HUES64 (cell line): Measurements from ENCODE around the gene CCDC78.

ENCODE experiments used
- H3K27ac ChIP-seq: 2 replicates; pipeline ENCODE4 v1.7.0; 2013; ENCODE audit warnings: low read depth, low read length, inconsistent platforms
- H3K27me3 ChIP-seq: 2 replicates; pipeline ENCODE4 v1.6.1; 2013; ENCODE audit warnings: mild to moderate bottlenecking, low read length; ENCODE audit not compliant: insufficient read depth
- H3K36me3 ChIP-seq: 2 replicates; pipeline ENCODE4 v1.6.1; 2013; ENCODE audit warnings: mild to moderate bottlenecking, low read length; ENCODE audit not compliant: insufficient read depth
- H3K4me1 ChIP-seq: 2 replicates; pipeline ENCODE4 v1.6.1; 2013; ENCODE audit warnings: mild to moderate bottlenecking, low read length, moderate library complexity; ENCODE audit not compliant: insufficient read depth
- H3K4me3 ChIP-seq: 2 replicates; pipeline ENCODE4 v1.5.1; 2013; ENCODE audit warnings: mild to moderate bottlenecking, low read length, moderate library complexity
- H3K9ac ChIP-seq: 2 replicates; pipeline ENCODE4 v1.6.1; 2013; ENCODE audit warnings: mild to moderate bottlenecking, low read depth, low read length
- H3K9me3 ChIP-seq: 2 replicates; pipeline ENCODE4 v1.6.1; 2013; ENCODE audit warnings: low read depth, low read length; ENCODE audit not compliant: insufficient read depth
- WGBS: fragments of 150-250, 120-280 bp; methylation state at CpG from one replicate; pipeline ENCODE4 v1.1.7; 2013; ENCODE audit warnings: missing lambda C conversion rate; 5-methylcytosine and 5-hydroxymethylcytosine counted together

The CCDC78 gene

GRCh38 chr16:683396-684070 lies 42.7 kb downstream of the CCDC78 start:
- Histone ChIP-seq H3K27me3 (no peaks in the 10 kb centered on the region), H3K4me1 (peaks cover 10% of the 10 kb centered on the region; the same call in 1 of the 2 replicates), H3K9me3 (no peaks in the 10 kb centered on the region), H3K4me3 (peak overlapping the region; percentile 83), H3K36me3 (peaks cover 40% of the 10 kb centered on the region), H3K27ac (peak overlapping the region; percentile 63; the same call in 1 of the 2 replicates), H3K9ac (peak overlapping the region; percentile 85)
- WGBS, result 13% methylated on average over 57 of the region's 57 CpGs

- no peak overlapping the region for H3K9ac ChIP-seq
- 93% methylated on average over 36 of the region's 36 CpGs for WGBS
- H3K36me3 ChIP-seq, result peaks cover 40% of the 10 kb centered on the region
- peak overlapping the region; percentile 83 for H3K4me3 ChIP-seq
- H3K27ac ChIP-seq, result no peak overlapping the region
- no peaks in the 10 kb centered on the region for H3K9me3 ChIP-seq
- H3K4me1 ChIP-seq, result peaks cover 10% of the 10 kb centered on the region; the same call in 1 of the 2 replicates
- H3K27me3 ChIP-seq, result no peaks in the 10 kb centered on the region
These were observed 43.5 kb downstream of the CCDC78 start for GRCh38 chr16:682493-683395.

DNA sequence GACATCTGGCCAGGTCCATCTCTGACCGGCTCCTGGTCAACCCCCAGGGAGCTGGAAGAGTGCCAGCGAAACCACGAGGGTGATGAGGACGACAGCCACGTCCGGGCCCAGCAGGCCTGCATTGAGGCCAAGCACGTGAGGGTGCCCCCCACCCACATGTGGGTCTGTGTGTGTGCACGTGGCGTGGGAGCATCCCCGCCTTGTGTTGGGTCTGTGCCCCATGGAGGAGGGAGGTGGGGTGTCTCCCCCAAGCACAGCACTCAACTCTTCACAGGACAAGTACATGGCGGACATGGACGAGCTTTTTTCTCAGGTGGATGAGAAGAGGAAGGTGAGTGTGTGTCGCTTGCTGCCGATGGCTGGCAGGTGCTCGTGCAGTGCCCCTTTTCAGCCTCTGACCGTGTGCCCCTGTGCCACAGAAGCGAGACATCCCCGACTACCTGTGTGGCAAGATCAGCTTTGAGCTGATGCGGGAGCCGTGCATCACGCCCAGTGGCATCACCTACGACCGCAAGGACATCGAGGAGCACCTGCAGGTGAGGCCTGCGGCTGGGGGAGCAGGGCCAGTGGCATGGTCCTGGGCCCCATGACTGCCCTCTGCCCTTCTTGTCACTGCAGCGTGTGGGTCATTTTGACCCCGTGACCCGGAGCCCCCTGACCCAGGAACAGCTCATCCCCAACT lies 44.4 kb downstream of the CCDC78 start:
- Histone ChIP-seq H3K27ac (no peak overlapping the region), H3K4me1 (peaks cover 10% of the 10 kb centered on the region; the same call in 1 of the 2 replicates), H3K9me3 (no peaks in the 10 kb centered on the region), H3K36me3 (peaks cover 34% of the 10 kb centered on the region), H3K4me3 (peak overlapping the region; percentile 91), H3K27me3 (no peaks in the 10 kb centered on the region), H3K9ac (no peak overlapping the region)
- WGBS, result 93% methylated on average over 28 of the region's 28 CpGs

DNA sequence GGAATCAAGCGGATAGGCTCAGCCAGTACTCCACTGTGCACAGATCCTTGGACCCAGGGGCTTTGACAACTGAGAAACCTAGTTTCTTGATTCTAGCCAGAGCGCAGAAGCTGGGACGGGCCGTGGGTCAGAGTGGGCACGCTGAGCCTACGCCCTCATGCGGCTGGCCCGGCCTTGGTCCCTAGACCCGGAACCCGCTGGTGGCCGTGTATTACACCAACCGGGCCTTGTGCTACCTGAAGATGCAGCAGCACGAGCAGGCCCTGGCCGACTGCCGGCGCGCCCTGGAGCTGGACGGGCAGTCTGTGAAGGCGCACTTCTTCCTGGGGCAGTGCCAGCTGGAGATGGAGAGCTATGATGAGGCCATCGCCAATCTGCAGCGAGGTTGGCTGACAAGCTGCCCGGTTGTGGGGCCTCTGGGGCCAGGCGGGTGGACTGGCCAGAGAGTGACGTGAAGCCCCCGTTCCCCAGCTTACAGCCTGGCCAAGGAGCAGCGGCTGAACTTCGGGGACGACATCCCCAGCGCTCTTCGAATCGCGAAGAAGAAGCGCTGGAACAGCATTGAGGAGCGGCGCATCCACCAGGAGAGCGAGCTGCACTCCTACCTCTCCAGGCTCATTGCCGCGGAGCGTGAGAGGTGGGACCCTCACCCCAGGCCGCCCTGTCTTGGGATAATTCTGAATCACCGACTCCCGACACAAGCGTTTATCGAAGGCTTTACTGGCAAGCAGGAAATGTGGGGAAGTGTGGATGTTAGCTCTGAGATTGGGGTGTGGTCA lies 45.1 kb downstream of the CCDC78 start:
- H3K4me1 ChIP-seq, result peaks cover 10% of the 10 kb centered on the region; the same call in 1 of the 2 replicates
- H3K9ac ChIP-seq, result peak overlapping the region; percentile 89
- no peak overlapping the region; the same call in 1 of the 2 replicates for H3K27ac ChIP-seq
- peak overlapping the region; percentile 91 for H3K4me3 ChIP-seq
- 60% methylated on average over 44 of the region's 44 CpGs for WGBS
- peaks cover 27% of the 10 kb centered on the region for H3K36me3 ChIP-seq
- H3K9me3 ChIP-seq, result no peaks in the 10 kb centered on the region
- H3K27me3 ChIP-seq, result no peaks in the 10 kb centered on the region

- peak overlapping the region; percentile 72; the same call in 1 of the 2 replicates for H3K27ac ChIP-seq
These were observed 45.7 kb downstream of the CCDC78 start for GRCh38 chr16:680625-680945.

DNA sequence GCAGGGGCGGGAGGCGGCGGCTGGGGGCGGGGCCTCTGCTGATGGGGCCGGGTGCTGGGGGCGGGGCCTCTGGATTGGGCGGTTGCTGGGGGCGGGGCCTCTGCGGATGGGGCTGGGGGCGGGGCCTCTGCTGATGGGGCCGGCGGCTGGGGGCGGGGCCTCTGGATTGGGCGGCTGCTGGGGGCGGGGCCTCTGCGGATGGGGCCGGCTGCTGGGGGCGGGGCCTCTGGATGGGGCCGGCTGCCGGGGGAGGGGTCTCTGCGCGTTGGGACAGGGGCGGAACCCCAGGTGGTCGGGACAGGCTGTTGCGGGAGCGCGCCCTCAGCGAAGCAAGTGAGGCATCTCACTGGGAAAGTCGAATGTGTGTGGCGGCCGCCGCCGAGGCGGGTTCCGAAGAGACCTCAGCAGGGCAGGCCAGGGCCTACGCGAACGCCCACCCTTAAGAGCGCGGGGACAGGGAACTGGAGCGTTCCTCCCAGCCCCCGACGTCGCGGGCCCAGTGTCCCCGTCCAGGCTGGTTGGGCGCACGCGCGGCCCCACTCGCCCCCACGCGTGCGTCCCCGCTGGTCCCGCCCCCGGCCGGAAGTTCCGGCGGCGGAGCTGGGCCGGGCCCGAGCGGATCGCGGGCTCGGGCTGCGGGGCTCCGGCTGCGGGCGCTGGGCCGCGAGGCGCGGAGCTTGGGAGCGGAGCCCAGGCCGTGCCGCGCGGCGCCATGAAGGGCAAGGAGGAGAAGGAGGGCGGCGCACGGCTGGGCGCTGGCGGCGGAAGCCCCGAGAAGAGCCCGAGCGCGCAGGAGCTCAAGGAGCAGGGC lies 46.2 kb downstream of the CCDC78 start, which contains the start of gene STUB1:
STUB1 (plus strand) TSS at position 597 of the 811 bp plus-strand sequence; CDS start at position 713, 116 bp downstream.
- Histone ChIP-seq H3K4me3 (peak within 1 kb of the TSS; percentile 91), H3K27me3 (peaks cover 4% of the 10 kb centered on the region; the same call in 1 of the 2 replicates), H3K9me3 (no peaks in the 10 kb centered on the region), H3K27ac (peak within 1 kb of the TSS; percentile 72; the same call in 1 of the 2 replicates), H3K36me3 (peaks cover 21% of the 10 kb centered on the region), H3K4me1 (peaks cover 10% of the 10 kb centered on the region; the same call in 1 of the 2 replicates), H3K9ac (peak within 1 kb of the TSS; percentile 89)
- WGBS, result under 1% methylated on average over 85 of the region's 91 CpGs

More at GRCh38 chr16:680625-680945, 45.7 kb downstream of the CCDC78 start:
- H3K36me3 ChIP-seq, result peaks cover 24% of the 10 kb centered on the region
- peak overlapping the region; percentile 89 for H3K9ac ChIP-seq
- H3K4me3 ChIP-seq, result peak overlapping the region; percentile 91
- no peaks in the 10 kb centered on the region for H3K27me3 ChIP-seq
- H3K4me1 ChIP-seq, result peaks cover 10% of the 10 kb centered on the region; the same call in 1 of the 2 replicates
- WGBS, result under 1% methylated on average over 38 of the region's 38 CpGs
- no peaks in the 10 kb centered on the region for H3K9me3 ChIP-seq

GRCh38 chr16:678858-679813 lies 47.1 kb downstream of the CCDC78 start:
- WGBS, result 33% methylated on average over 49 of the region's 52 CpGs
- Histone ChIP-seq H3K9me3 (no peaks in the 10 kb centered on the region), H3K9ac (no peak overlapping the region; the same call in 1 of the 2 replicates), H3K36me3 (peaks cover 23% of the 10 kb centered on the region), H3K27ac (no peak overlapping the region; the same call in 1 of the 2 replicates), H3K4me1 (peaks cover 16% of the 10 kb centered on the region; the same call in 1 of the 2 replicates), H3K27me3 (peaks cover 5% of the 10 kb centered on the region; the same call in 1 of the 2 replicates), H3K4me3 (peak overlapping the region; percentile 62)

DNA sequence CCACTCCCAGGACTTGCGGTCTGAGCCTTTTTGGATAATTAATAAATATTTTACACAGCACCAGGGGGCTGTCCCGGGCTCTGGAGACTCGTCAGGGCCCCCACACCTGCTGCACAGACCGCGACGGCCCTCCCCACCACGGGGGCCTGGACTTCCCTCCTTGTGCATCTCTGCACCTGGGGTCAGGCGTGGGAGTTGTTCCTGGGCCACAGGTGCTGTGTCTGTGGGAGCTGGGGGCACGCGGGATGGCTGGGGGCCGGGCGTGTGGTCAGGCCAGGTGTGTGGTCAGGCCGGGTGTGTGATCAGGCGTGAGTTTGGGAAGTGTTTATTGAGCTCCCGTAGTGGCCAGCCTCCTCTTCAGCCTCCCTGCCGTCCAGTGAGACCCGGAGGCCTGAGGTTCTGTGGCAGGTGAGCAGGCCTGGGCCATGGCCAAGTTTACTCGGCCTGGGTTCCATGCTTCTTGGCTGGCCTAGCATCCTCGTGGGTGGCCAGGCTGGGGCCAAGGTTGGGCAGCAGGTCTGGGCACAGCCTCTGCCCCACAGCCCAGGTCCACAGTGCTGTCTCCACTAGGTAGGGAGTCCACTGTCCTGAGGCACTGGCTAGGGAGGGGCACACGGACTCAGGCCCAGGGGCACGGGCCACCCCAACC lies 47.9 kb downstream of the CCDC78 start:
- Histone ChIP-seq H3K27ac (no peak overlapping the region), H3K4me1 (peaks cover 16% of the 10 kb centered on the region; the same call in 1 of the 2 replicates), H3K4me3 (no peak overlapping the region), H3K27me3 (peaks cover 5% of the 10 kb centered on the region; the same call in 1 of the 2 replicates), H3K36me3 (peaks cover 31% of the 10 kb centered on the region), H3K9me3 (no peaks in the 10 kb centered on the region), H3K9ac (no peak overlapping the region)
- WGBS, result 90% methylated on average over 21 of the region's 21 CpGs
